ENCODE data around the gene NOC2L.

NOC2L gene

GRCh38 chr1:917466-918091, 41.5 kb downstream of the NOC2L start:
- no peak for TF ChIP-seq CTCF (IDR thresholded peaks at IDR 0.05; ENCODE audit: insufficient read depth, missing control alignments)
- no peak for DNase-seq (ENCODE audit: insufficient read length, low spot score)
- FAIRE-seq: no peak

GRCh38 chr1:917076-917459, 42.0 kb downstream of the NOC2L start:
- no peak for DNase-seq (ENCODE audit: insufficient read length, low spot score)
- TF ChIP-seq CTCF (IDR thresholded peaks at IDR 0.05; ENCODE audit: insufficient read depth, missing control alignments): no peak
- no peak for FAIRE-seq

GRCh38 chr1:916173-917075, 42.6 kb downstream of the NOC2L start:
- DNase-seq (ENCODE audit: insufficient read length, low spot score): no peak
- TF ChIP-seq CTCF (IDR thresholded peaks at IDR 0.05; ENCODE audit: insufficient read depth, missing control alignments): no peak
- no peak for FAIRE-seq

GRCh38 chr1:915295-916172, 43.5 kb downstream of the NOC2L start:
- FAIRE-seq (no peak), DNase-seq (ENCODE audit: insufficient read length, low spot score) (no peak)
- no peak for TF ChIP-seq CTCF (IDR thresholded peaks at IDR 0.05; ENCODE audit: insufficient read depth, missing control alignments)

- FAIRE-seq: no peak
- no peak for DNase-seq (ENCODE audit: insufficient read length, low spot score)
- TF ChIP-seq CTCF (IDR thresholded peaks at IDR 0.05; ENCODE audit: insufficient read depth, missing control alignments): no peak
Measured at GRCh38 chr1:914891-915280, 44.2 kb downstream of the NOC2L start.

- no peak for FAIRE-seq
- no peak for DNase-seq (ENCODE audit: insufficient read length, low spot score)
- TF ChIP-seq CTCF (IDR thresholded peaks at IDR 0.05; ENCODE audit: insufficient read depth, missing control alignments): no peak
Measured at GRCh38 chr1:914131-914890, 44.7 kb downstream of the NOC2L start.
